GM19035 (cell line): Measurements from ENCODE around the gene FCHSD1.
"Not testable (repeated sequence)": the region's sequence is repeated elsewhere in the genome, so short reads cannot be mapped to it uniquely, and the experiment has no call there.

Source experiments
- ATAC-seq: cut with Tn5 transposase; IDR thresholded peaks from one replicate; pipeline ENCODE4 v1.9.1; 2021; ENCODE audit not compliant: unreplicated experiment

Gene FCHSD1

GRCh38 chr5:141618030-141618803 lies 33.0 kb downstream of the FCHSD1 start:
- ATAC-seq: peak; percentile 33

GRCh38 chr5:141617682-141618029 lies 33.6 kb downstream of the FCHSD1 start:
- ATAC-seq: no peak

DNA sequence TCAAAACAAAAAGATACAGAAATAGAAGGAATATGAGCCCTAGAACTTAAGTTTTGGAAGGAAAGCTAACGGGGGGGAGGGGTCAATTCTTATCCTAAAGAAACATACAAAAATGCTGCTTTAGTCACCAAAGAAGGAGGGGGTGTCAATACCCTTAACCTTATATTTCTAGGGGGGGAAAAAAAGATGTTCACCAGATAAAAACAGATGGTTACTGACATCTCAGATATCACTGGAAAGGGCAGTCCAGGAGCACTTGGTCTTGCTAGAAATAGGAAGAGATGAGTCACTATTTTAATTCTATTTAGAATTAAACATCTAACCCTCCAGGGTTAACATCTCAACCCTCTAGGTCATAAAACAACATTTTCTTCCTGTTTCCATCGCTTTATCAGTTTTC lies 34.1 kb downstream of the FCHSD1 start:
- ATAC-seq: no peak

DNA sequence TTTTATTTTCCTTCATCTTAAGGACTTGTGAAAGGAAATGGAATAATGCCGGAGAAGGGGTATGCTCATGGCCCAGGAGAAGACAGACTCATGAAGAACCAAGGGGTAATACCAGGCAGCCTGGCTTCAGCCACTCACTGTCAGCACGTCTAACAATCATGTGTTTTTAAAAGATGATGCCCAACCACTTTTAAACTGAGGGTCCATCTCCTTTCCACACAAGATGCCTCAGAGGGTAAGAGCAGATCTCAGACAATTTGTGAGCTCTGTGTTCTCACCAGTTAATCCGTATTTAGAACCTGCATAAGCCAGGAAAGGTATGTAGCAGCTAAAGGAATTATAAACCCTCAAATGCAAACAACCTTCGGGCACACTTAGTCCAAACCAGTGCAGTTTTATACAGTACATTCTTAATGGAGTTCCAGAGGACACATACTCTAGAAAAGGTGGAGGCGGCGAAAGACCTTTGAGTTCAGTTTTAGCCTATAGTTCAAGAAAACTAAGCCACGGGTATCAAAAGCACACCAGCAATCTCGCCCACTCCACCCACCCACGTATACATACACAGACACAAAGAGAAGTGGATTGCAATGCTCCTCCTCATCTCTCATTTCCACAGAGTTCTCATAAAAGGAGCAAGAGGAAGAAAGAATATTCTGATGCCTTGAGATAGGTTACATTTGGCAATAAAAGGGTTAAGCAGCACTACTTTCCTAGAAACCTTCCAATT lies 35.1 kb downstream of the FCHSD1 start:
- no peak for ATAC-seq

GRCh38 chr5:141613344-141613743 lies 37.9 kb downstream of the FCHSD1 start:
- ATAC-seq: no peak

- no peak for ATAC-seq
These were observed 39.9 kb downstream of the FCHSD1 start for GRCh38 chr5:141611289-141611688.

- ATAC-seq: not testable (repeated sequence)
These were observed 41.3 kb downstream of the FCHSD1 start for GRCh38 chr5:141609921-141610320.

DNA sequence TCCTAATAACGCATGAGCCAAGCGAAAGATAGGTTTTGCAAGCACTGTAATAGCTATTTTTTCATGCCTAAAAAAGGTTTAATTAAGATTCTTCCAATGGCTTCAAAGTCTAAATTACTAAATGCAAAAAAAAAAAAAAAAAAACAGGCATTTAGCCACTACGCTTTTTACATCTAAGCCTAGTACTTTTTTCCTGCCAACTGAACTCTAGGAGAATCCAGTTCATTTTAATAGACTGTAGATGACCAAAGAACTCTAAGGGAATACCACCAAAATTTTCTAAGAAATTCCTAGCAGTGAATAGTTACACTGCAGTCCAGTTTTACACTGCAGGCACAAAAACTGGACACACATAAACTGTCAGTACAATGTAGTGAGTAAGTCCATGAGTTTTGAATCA lies 42.2 kb downstream of the FCHSD1 start:
- no peak for ATAC-seq

GRCh38 chr5:141608557-141608956 lies 42.7 kb downstream of the FCHSD1 start:
- no peak for ATAC-seq

DNA sequence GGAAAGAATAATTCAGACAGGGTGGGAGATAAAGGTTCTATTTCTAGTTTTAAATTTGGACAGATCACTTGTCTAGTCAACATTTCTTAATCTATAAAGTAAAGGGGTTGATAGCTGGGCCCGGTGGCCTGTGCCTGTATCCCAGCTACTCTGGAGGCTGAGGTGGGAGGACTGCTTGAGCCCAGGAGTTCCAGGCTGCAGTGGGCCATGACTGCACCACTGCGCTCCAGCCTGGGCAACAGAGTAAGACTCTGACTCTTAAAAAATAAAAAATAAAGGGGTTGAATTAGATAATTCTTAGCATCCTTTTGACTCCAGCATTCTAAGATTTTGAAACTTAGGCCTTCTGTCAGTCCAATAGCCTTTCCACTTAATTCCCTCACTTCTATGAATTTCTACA lies 43.2 kb downstream of the FCHSD1 start:
- no peak for ATAC-seq

GRCh38 chr5:141605523-141606277 lies 45.5 kb downstream of the FCHSD1 start:
- ATAC-seq: peak; percentile 96

DNA sequence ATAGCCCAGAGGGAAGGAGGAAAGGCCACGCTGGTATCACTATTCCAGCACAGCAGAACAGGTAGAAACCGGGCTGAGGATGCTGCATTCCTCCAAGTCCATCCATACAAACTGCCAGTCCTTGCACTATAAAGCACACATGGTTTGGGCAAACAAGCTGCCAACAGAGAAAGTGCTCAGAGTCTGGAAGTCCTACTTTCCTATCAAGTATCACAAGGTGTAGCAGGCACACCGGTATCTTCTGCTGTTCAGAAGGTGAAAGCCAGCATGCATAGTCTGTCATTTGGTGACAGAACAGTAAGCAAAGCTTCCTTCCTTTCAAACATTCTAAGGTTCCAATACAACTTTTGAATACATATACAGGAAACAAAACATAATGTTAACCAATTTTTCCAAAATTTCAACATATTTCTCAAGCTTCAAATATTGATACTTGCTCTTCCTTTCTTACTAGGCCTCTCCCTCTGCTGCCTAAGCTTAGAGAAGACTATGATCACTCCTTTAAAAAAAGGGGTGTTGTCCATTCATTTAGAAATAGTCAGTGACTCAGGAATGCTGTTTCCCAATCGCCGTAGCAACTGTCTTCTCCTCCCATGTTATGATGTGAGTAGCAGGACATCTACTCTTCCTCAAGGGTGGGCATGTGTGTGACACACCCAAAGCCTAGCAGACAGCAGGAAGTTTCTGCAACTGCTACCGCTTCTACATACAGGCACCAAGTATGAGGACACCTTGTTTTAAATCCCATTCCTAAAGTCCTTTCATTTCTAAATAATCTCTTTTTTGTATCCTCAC lies 47.1 kb downstream of the FCHSD1 start:
- no peak for ATAC-seq

- ATAC-seq: no peak
These were observed 48.6 kb downstream of the FCHSD1 start for GRCh38 chr5:141602606-141603005.

- no peak for ATAC-seq
These were observed 52.5 kb downstream of the FCHSD1 start for GRCh38 chr5:141598391-141599345.

DNA sequence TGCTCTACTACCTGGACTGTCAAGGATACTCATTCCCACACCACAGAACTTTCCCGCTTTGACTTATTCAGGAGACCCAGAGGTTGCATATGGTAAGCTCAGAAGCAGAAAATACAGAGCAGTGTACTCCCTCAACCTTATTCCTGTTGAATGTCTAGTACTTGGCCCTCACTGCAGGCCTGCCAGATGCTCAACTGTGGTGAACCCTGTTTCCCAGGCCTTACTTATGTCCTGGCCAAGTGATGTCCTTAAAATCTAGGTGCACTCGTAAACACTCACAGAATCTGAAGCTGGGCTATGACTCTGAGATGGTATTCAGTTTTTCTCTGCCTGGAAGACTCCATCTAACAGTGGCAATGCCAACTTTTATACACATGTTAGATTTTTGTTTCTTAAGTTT lies 53.4 kb downstream of the FCHSD1 start:
- ATAC-seq: no peak

GRCh38 chr5:141597394-141597793 lies 53.8 kb downstream of the FCHSD1 start:
- ATAC-seq: no peak

DNA sequence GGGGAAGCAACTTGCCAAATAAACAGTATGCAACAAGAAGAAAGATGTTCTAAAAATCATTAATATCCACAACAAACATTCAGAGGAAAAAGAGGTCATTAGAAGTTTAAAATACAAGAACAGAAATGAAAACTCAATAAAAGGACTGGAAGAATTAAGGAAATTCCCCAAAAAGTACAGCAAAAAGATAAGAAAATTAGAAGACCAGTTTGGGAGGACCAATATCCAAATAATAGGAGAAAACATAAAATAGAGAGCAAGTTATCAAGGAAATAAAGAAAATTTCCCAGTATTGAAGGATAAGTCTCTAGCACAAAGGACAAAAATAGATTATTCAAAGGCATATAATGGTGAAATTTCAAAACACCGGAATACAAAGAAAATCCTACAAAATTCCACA lies 54.4 kb downstream of the FCHSD1 start:
- no peak for ATAC-seq

GRCh38 chr5:141590127-141590526 lies 61.1 kb downstream of the FCHSD1 start:
- no peak for ATAC-seq
